GM03348 (cell line): ENCODE results near the gene TDRD10.
"Not testable (repeated sequence)": the region's sequence is repeated elsewhere in the genome, so short reads cannot be mapped to it uniquely, and the experiment has no call there.

Experiments
- DNase-seq: peaks from one replicate; pipeline ENCODE4 v3.0.0; 2012; ENCODE audit warnings: low spot score

TDRD10 gene

GRCh38 chr1:154514066-154514553 is 12.1 kb downstream of the TDRD10 start:
- no peak for DNase-seq

- DNase-seq = no peak
These were observed 15.6 kb downstream of the TDRD10 start for GRCh38 chr1:154517661-154518060.

DNA sequence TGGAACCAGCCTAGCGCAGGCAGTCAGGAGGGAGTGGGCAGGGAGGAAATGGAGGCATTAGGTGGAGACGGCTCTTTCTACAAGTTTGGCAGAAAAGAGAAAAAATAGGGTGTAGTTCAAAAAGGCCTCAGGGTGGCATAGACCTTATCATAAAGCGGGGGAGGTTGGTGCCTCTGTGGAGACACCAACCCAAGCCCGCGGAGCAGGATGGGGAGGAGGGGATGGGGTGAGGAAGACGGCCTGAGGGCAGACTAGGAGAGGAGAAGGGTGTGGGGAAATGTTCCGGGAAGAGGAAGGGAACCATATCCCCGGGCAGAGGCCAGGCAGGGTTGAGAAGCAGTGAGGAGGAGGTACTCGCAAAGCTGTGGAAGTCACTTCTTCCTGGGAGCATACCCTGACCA is 17.6 kb downstream of the TDRD10 start:
- DNase-seq = no peak

GRCh38 chr1:154520333-154520732 is 18.3 kb downstream of the TDRD10 start:
- DNase-seq = no peak

DNA sequence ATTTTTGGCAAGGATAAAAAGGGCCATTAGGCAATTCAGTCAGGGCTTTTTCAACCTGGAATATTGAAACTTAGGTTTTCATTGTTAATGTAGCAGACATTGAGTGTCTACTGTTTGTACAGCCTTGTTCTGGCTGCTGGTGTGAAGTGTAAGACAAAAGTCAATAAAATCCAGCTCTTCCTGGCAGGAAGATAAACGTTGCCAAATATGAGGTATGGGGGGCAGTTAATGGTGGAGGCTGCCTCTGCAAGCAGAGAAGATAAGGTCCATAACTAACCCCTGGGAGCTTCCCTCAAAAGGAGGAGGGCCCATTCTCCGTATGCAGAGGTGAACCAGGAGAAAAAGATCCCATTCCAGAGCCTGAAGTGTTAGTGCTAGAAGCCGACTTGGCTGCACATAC is 19.7 kb downstream of the TDRD10 start:
- DNase-seq = no peak

DNA sequence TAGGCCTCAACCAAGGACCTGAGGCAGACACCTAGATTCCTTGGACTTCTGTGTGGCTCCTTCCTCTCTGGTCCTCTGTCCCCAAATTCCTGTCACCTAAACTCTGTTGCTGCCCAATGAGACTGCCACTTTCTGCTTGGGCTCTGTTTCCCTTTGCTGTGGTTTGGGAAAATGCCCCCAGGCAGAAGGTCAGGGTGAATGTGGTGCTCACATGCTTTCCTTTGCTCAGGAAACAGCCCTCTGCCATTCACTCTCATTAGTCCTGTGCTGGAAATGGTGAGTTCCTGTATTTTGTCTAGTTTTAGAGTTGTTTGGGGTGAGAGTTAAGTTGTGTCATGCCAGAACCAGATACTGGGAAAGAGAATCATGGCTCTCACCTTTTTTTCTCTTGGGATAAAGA is 22.9 kb downstream of the TDRD10 start:
- no peak for DNase-seq

- no peak for DNase-seq
These were observed 25.2 kb downstream of the TDRD10 start for GRCh38 chr1:154527192-154527591.

- no peak for DNase-seq
These were observed 27.3 kb downstream of the TDRD10 start for GRCh38 chr1:154529308-154529707.

DNA sequence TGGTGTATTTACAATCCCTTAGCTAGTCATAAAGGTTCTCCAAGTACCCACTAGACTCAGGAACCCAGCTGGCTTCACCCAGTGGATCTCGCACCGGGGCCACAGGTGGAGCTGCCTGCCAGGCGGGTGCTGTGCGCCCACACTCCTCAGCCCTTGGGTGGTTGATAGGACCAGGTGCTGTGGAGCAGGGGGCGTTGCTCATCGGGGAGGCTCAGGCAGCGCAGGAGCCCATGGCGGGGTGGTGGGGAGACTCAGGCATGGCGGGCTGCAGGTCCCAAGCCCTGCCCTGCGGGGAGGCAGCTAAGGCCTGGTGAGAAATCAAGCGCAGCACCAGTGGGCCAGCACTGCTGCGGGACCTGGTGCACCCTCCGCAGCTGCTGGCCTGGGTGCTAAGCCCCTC is 29.9 kb downstream of the TDRD10 start:
- not testable (repeated sequence) for DNase-seq

GRCh38 chr1:154533952-154534844 is 32.2 kb downstream of the TDRD10 start:
- DNase-seq = peak; percentile 33

GRCh38 chr1:154536570-154536969 is 34.6 kb downstream of the TDRD10 start:
- DNase-seq = no peak

DNA sequence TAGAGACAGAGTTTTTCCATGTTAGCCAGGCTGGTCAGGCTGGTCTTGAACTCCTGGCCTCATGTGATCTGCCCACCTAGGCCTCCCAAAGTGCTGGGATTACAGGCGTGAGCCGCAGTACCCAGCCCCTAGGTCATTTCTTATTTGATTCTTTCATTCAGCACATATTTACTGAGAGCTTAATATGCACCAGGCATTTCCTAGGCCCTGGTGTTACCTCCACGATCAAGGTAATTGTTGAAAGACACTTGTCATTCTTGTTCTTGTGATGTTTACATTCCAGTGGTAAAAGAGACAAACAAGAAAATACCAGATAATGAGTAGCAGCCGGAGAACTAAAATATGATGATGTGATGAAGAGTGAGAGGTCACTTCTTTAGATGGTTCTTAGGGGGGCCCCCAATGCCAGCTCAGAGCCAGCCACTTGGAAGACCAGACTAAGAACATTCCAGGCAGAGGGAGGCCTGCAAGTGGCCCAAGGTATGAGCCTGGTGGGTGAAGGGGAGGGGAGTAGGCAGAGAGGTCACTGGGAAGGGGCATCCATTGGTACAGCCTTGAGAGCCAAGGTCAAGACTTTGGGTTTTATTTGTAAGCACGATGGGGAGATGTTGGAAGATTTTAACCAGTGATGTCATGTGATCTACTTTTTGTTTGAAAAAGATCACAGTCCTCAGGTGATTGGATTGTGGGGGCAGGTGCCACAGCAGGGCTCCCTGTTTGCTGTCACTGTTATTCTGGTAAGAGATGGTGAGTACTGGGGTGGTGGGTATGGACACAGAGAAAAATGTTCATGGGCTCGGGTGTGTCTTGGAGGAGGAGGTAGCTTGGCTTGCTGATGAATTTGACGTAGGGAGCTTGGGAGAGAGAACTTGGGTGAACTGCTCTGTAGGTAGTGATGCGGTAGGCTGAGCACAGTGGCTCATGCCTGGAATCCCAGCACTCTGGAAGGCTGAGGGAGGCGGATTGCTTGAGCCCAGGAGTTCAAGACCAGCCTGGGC is 37.8 kb downstream of the TDRD10 start:
- no peak for DNase-seq

GRCh38 chr1:154541231-154541630 is 39.2 kb downstream of the TDRD10 start:
- no peak for DNase-seq

GRCh38 chr1:154546264-154547063 is 44.4 kb downstream of the TDRD10 start:
- DNase-seq = peak; percentile 80

GRCh38 chr1:154547105-154547732 is 45.2 kb downstream of the TDRD10 start:
- DNase-seq = no peak

DNA sequence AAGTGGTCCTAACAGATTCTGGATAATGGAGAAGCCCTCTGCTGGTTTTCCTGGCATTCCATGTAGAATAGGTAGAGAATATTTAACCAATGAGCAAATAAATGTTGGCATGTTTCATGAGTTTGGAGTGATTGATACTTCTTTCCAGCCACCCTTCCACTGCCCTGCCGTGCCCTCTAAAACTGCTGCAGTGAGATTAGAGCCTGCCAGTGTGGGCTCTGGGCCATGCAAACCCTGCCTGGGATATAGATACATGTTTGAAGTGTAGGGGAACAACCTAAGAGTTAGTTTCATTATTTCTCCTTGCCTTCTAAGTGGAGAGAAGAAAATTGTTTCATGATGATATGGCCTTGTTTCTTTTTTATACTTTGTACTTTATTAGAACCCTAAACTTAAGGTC is 46.0 kb downstream of the TDRD10 start:
- DNase-seq = no peak

GRCh38 chr1:154549202-154549770 is 47.3 kb downstream of the TDRD10 start:
- DNase-seq = no peak

DNA sequence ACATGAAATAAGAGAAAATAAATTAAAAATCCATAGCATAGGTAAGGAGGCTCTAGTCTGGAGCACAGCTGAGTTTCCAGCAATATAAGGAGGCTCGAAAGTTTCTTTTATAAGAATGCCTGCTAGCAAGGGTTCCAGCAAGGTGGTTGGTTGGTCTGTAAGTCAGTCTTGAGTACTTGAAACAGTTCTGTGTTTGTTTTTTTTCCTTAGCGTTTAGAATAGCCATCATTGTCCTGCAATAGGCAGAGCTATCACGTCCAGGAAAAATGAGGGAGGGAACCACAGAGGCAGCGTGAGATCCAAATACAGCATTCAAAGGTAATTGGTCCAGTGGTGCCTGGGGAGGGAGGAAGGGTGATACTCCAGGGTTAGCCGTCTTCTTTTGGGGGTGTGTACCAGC is 48.1 kb downstream of the TDRD10 start:
- no peak for DNase-seq

DNA sequence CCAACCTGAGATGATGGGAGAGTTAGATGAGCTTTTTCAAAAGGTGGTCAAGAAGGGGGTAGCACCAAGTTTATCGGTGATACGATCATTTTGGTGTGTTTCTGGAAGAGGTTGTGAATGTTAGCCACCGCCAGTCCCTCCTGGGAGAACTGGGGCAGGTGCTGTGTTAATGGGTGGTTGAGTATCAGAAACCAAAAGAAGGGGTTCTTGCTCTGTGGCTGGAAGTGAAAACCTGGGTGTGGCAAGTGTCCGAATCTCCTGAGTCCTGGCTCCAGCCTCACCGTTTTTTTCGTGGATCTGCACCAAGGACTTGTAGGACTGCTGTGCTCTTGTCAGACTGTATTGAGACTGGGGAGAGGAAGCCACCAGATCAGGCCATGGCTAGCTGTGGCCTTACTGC is 48.6 kb downstream of the TDRD10 start:
- no peak for DNase-seq

DNA sequence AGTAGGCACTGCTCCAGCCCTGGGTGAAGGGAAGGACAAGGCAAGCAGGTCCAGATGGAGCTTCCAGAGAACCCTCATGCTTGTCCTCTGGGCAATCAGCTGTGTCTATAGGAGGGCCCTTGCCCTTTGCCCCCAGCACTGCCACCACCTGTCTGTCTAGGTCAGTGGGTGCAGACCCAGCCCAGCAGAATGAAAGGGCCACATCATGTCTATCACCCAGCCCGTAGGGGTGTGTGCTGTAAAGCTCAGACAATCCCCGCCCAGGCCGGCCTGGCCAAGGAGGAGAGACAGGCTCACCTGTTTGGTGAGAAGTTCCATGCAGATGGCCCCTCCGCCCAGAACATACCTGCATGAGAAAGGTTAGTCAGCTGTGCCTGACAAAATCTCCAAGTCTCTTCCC is 49.5 kb downstream of the TDRD10 start:
- no peak for DNase-seq

- DNase-seq = no peak
These were observed 50.0 kb downstream of the TDRD10 start for GRCh38 chr1:154552036-154552435.
